ENCODE results near the gene RNF40.

Gene RNF40

GRCh38 chr16:30761928-30762902, at the start of gene RNF40, which contains the start of gene CFAP119:
RNF40 (plus strand) TSS chr16:30762322; CDS start chr16:30762546, 224 bp downstream.
CFAP119 (minus strand) TSS chr16:30762062; CDS start chr16:30761748, 314 bp downstream.
- DNase-seq (ENCODE audit: low read depth, low spot score) = peak; percentile 97

- no peak for DNase-seq (ENCODE audit: low read depth, low spot score)
Measured at GRCh38 chr16:30715750-30716445, 46.2 kb upstream of the RNF40 start.

GRCh38 chr16:30720086-30720485, 42.0 kb upstream of the RNF40 start:
- DNase-seq (ENCODE audit: low read depth, low spot score) = no peak

- no peak for DNase-seq (ENCODE audit: low read depth, low spot score)
Measured at GRCh38 chr16:30720694-30721093, 41.4 kb upstream of the RNF40 start.

GRCh38 chr16:30721167-30721566, 41.0 kb upstream of the RNF40 start:
- no peak for DNase-seq (ENCODE audit: low read depth, low spot score)

- DNase-seq (ENCODE audit: low read depth, low spot score) = no peak
Measured at GRCh38 chr16:30721606-30722005, 40.5 kb upstream of the RNF40 start.

GRCh38 chr16:30722443-30722842, 39.7 kb upstream of the RNF40 start:
- DNase-seq (ENCODE audit: low read depth, low spot score) = no peak

- DNase-seq (ENCODE audit: low read depth, low spot score) = no peak
Measured at GRCh38 chr16:30722916-30723315, 39.2 kb upstream of the RNF40 start.

GRCh38 chr16:30723725-30724355, 38.3 kb upstream of the RNF40 start:
- DNase-seq (ENCODE audit: low read depth, low spot score) = no peak

- DNase-seq (ENCODE audit: low read depth, low spot score) = no peak
Measured at GRCh38 chr16:30724641-30725417, 37.3 kb upstream of the RNF40 start.

- no peak for DNase-seq (ENCODE audit: low read depth, low spot score)
Measured at GRCh38 chr16:30725418-30725792, 36.7 kb upstream of the RNF40 start.

GRCh38 chr16:30728321-30728720, 33.8 kb upstream of the RNF40 start:
- DNase-seq (ENCODE audit: low read depth, low spot score) = no peak

GRCh38 chr16:30728899-30729672, 33.0 kb upstream of the RNF40 start:
- DNase-seq (ENCODE audit: low read depth, low spot score) = no peak

GRCh38 chr16:30731411-30731810, 30.7 kb upstream of the RNF40 start:
- DNase-seq (ENCODE audit: low read depth, low spot score) = no peak

- no peak for DNase-seq (ENCODE audit: low read depth, low spot score)
Measured at GRCh38 chr16:30736995-30737793, 24.9 kb upstream of the RNF40 start.

- no peak for DNase-seq (ENCODE audit: low read depth, low spot score)
Measured at GRCh38 chr16:30737794-30738648, 24.1 kb upstream of the RNF40 start.

GRCh38 chr16:30738984-30739951, 22.9 kb upstream of the RNF40 start:
- DNase-seq (ENCODE audit: low read depth, low spot score) = no peak
